Activated CD4-positive, alpha-beta T cell treated with anti-CD3 and anti-CD28 coated beads, Interleukin-2, Interleukin-6, amounts not matched to agents 100 ng/mL and 50 ng/mL, durations not matched to agents 16 hours and 8 hours (primary cell): ENCODE measurements around the gene HIF1AN.

Experiments
- DNase-seq: peaks from one replicate; pipeline ENCODE4 v3.0.0-alpha.2; 2020

The HIF1AN gene

DNA sequence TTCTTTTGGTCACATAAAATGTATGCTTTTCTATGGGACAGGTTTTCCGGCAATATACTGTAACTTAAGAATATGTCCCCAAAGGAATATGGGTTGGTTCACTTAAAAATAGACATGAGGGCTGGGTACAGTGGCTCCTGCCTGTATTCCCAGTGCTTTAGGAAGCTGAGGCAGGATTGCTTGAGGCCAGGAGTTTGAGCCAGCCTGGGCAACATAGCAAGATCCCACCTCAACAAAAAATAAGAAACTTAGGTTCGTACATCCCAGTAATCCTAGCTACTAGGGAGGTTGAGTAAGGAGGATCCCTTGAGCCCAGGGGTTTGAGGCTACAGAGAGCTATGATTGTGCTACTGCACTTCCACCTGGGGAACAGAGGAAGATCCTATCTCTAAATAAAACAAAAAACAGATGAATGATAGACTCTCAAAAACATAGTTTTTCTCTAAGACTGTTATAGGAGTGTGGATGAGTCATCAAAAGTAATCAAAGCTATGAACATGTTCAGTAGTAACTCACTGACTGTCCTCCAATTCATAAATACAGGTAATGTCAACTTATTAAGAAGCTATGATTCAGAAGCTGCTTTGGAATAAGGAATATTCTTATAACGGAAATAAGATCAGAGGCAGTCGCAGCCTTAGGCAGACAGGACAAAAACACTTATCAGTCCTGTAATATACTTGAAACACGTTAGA lies 13.5 kb upstream of the HIF1AN start:
- no peak for DNase-seq

DNA sequence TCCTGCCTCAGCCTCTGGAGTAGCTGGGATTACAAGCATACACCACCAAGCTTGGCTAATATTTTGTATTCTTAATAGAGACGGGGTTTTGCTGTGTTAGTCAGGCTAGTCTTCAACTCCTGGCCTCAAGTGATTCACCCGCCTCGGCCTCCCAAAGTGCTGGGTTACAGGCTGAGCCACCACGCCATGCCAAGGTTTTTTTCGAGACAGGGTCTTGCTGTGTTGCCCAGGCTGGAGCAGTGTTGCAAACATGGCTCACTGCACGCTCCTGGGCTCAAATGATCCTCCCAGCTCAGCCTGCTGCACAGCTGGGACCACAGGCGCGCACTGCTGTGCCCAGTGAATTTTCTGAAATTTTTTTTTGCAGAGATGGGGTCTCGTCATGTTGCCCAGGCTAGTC lies 12.8 kb upstream of the HIF1AN start:
- no peak for DNase-seq

DNA sequence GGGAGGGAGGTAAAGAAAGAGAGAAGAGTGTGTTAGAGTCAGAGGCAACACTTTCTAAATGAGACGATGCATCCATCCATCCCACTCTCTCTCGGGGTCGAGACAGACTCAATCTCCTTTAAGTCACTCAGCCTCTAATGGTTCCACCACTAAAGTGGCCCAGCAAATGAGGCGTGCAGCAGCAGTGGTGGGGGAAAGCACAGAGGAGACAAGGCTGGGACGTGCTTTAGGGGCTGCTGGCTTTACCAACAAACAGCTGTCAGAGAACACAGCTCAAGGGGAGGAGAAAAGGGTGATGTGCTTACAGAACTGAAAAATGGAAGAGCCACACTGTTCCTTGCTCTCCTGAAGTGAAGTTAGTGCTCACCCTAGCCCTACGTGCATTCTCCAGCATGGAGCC lies 11.5 kb upstream of the HIF1AN start:
- DNase-seq: no peak

DNA sequence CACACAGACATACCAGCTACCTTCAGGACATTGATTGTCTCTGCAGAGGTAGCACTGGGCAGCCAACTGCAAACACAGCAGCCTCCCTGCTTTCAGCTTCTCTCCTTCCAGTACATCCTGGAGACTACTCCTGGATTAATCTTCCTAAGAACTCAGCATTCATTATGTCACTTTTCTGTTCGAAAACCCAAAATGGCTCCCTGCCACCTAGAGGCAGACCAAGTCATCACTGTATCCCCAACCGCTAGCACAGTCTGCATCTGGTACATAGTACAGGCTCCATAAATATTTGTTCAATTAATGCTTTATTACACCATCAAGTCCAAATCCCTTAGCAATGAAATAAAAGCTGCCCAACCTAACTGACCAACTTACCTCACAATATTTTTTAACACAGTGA lies 11.1 kb upstream of the HIF1AN start:
- no peak for DNase-seq

DNA sequence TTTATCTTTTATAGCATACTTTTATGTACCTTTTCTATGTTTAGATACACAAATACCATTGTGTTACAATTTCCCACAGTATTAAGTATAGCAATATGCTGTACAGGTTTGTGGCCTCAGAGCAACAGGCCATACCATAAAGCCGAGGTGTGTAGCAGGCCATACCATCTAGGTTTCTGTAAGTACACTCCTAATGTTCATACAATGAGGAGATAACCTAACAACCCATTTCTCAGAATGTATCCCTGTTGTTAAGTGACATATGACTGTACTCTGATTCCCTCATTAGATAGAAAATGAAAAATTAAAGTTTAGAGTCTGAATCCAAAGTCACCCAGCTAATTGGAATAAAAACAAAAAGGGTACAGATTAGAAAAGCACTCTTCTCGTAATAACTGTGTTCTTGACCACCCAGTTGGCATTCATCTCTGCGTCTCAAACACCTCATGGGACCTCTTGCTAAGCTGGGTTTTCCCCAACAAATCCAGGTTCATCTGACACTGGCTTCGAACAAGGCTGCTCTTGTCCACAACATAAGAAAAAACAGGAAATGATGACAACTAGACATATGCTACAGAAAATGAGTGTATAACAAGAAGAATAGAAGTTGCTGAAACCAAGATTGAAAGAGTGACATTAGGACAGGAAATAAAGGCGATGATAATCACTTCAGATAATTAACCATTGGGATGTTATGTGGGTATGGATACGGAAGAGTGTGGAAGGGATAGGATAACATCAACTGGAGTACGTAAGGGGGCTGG lies 7.4 kb upstream of the HIF1AN start:
- peak; percentile 48 for DNase-seq

DNA sequence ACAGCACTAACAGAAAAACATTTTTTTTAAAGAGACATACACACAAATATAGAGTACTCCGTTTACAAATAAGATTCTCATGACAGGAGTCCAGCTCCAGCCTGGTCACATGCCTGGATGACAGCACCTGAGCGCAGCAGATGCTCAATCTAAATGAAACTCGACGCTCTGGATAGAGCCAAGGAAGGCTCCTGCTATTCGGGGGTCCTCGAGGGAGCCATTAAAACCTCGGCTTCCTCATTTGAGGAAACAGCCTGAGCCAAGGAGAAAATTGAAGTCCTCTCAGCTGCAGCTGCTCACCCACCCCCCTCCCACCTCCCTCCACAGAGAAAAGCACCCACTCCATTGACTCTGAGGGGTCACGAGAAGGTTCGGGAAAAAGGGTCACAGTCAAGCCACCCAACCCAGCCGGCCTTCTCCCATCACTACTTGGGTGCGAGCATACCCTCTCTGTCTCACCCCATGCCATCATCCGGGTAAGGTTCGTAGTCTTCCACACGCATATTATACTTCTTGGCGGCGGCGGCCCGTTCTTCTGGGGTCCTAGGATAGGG lies 6.7 kb upstream of the HIF1AN start:
- no peak for DNase-seq

DNA sequence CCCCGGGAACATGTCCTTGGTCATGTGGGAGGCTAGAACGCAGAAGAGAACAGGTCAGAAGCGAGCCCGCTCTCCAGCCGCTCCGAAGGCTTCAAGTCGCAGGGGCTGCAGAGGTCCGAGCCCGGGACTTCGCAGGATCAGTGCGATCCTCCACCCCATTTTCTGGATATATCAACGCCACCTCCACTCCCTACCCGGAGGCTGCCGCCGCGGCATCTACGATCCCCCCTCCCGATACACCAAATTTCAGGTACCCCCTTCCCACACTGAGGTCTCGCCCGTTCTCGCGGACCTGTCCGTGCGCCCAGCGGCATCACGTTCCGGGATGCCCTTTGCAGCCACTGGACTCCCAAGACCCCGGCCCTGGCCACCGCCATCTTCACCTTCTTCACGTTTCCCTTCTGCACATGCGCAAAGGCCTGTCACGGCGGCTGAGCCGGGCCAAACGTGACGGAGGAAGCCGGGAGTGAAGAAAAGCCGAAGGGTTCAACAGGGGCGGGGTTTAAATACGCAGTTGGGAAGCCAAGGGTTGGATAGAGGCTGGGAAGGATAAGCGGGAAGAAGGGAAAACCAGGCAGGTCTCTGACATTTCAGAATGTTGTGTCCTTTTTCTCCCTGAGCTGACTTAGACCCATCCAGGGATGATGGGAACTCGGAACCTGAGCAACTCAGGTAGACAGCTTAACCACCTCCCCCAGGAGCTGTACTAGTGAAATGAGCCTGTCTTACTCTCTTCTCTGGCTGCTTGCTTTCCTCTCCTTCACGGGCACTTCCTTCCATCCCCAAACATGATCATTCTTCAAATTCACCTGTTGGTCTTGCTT lies 6.1 kb upstream of the HIF1AN start, which contains the start of gene NDUFB8:
Gene NDUFB8, minus strand, starts transcription at position 397 of the 824 bp plus-strand sequence. Its CDS starts 20 bp downstream, at position 377.
- peak; percentile 94 for DNase-seq

DNA sequence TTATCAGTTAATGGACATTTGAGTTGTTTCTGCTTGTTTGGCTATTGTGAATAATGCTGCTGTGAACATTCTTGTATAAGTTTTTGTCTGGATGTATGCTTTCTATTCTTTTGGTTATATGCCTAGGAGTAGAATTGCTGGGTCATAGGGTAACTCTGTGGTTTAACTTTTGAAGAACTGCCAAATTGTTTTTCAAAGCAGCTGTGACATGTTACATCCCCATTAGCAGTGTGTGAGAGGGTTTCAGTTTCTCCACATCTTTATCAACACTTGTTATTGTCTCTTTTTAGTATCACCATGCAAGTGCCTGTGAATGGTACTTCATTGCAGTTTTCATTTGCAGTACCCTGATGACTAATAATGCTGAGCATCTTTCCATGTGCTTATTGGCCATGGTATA lies 4.0 kb upstream of the HIF1AN start:
- no peak for DNase-seq

DNA sequence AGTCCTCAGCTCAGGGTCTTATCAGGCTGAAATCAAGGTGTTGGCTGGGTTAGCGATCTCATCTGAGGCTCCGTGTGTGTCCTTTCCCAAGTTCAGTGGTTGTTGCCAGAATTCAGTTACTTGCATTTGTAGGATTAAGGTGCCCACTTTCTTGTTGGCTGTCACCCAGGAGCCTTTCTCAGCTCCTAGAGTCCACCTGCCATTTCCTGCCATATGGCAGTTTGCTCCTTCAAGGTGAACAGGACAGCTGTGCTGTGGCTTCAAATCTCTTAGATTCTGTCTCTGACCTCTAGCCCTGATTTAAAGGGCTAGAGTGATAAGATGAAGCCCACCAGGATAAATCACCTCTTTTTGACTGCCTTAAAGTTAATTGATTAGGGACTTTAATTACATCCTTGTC lies 1.0 kb upstream of the HIF1AN start:
- DNase-seq: no peak

DNA sequence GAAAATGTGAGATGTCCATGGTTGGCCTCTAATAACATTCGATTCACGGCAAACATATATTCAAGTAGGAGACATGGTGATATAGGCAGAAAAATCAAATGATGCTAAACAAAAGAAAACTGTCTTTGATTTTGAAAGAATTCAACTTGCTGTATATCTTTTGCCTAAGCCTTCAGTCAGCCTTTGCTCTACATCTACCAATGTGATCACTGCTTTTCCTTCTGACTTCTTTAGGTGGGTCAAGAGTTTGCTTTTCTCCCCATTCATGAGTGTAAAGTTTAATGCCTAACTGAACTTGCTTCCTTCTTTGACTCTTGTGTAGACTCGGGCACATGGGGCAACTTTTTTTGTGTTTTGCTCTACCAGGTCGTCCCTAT lies 417 bp upstream of the HIF1AN start:
- DNase-seq: no peak

DNA sequence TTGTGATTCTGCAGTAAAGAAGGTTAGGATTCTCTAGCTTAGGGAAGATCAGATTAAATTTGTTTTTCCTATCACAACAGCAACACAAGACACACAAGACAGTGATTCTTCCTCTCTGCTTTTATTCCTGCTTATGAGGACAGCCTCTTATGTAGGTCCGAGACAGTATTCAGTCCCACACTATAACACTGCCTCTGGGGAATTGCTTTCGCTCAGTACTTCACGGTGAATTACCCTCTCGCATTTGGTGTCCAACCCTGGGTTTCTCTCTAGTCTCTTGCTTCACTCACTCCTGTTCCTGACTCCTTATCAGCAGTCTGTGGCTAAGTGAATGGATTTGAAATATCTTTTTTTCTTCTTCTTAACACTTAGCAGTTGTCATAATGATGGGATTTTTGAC lies 1.7 kb downstream of the HIF1AN start:
- no peak for DNase-seq

DNA sequence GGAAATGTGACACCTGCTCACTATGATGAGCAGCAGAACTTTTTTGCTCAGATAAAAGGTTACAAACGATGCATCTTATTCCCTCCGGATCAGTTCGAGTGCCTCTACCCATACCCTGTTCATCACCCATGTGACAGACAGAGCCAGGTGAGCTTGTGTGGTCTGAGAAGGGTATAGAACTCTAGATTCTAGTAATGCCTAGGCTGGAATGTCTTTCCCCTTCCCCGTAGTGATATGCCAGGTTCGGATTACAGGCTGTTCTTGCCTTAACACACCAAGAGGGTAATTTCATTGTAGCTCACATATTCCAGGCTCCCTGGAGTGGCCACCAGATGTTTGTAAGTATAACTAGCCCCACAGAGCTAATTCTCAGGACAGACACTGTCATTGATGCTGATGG lies 9.2 kb downstream of the HIF1AN start:
- no peak for DNase-seq

DNA sequence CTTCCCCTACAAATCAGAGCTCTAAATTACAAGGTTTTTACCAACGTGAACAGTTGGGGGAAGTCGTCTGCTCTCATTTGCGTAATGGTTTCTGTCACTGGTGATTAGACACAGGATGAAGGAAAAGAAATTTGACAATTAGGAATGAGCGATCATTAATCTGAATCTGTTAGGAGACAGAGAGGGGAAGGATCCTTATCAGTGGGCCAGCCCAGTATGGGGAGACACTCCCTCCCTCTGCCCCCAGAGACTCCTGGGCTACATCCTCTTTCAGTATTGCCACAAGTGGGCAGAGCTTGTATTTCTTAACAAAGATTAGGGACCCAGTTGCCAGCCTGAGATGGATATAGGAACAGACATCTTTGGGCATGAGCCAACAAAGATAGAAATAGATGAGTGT lies 15.5 kb downstream of the HIF1AN start:
- no peak for DNase-seq

DNA sequence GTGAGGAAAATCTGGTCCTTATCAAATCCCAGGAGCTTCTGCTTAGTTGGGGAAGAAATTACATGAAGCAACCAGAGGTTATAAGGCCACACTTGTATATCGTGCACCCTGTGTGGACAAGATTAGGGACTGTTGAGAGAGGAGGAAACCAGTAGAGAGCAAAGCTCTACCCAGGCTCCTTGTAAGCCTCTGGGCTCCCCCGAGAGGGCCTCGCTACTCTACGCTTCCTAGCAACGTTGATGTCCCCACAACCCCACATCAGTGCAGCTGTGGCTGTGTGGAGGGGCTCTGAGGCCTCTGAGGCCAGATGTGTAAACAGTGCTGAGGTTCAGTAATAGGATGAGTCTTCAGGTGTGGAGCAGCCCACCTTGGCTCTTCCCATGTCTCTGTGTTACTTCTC lies 16.0 kb downstream of the HIF1AN start:
- no peak for DNase-seq

DNA sequence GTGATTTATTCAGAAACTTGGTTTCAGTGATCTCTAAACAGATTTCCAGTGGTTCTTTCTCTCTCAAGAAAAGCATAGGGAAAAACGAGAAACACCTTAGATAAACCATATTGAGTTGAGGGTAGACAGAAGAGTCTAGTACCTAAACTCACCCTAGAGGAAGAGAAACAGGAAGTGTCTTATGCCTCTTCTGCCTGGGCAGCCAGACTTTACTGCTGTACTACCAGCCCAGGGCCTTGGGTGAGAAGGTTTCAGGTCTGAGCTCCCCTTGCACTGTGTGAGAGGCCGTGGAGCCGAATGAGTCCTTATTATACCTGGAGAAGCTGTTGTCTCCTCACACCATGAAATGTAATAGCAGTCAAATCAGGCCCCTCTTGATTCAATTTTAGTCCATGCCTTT lies 18.2 kb downstream of the HIF1AN start:
- DNase-seq: no peak

DNA sequence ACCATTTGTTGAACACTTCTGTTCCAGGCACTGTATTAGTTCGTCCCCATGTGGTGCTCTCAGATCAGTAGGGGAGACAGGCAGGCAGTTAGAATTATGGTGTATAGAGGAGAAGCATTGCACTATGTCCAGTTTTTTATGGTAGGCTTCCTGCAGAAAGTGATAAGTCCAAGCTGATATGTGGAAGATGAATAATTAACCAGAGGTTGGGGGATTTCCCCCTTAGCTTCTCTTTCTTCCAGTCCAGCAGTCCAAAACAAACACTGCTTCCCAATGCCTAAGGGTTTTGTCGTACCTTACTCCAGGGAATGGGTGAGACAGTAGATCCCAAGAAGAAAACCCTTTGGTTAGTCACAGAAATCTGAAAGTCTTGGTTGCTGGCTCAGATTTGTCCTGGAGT lies 19.2 kb downstream of the HIF1AN start:
- DNase-seq: no peak

DNA sequence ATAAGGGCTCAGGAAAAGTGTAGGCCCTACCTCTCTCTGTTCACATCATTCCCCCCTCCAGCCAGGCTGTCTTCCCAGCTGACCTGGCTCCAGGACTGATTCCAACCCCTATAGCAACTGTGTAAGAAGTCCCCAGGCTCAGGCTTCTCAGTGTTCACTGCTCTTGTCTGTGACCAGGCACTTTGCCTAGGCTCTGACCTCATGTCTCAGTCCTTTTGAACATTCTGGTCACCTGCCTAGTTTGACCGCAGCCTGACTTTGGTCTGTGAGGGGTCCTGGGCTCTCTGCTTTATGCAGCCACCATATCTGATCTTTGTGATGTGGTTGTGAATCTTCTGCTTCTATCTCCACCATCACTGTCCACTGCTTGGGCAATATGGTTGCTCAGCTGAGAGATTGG lies 24.5 kb downstream of the HIF1AN start:
- DNase-seq: no peak

DNA sequence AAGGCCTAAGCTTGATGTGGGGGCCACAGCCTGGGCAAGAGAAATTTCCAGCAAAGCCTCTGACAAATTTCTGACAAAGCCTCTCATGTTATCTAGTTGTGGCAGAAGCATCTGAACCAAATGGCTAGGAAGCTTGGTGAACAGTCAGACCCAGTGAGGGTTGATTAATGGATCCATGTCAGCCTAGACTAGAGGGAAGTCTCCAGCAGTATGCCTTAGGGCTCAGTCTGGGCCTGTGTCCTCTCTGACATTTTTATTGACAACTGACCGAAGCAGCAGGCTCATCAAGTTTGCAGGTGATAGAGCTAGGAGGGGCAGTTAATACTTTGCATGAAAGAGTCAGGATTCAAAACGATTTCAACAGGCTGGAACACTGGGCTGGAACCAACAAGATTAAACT lies 25.3 kb downstream of the HIF1AN start:
- no peak for DNase-seq

DNA sequence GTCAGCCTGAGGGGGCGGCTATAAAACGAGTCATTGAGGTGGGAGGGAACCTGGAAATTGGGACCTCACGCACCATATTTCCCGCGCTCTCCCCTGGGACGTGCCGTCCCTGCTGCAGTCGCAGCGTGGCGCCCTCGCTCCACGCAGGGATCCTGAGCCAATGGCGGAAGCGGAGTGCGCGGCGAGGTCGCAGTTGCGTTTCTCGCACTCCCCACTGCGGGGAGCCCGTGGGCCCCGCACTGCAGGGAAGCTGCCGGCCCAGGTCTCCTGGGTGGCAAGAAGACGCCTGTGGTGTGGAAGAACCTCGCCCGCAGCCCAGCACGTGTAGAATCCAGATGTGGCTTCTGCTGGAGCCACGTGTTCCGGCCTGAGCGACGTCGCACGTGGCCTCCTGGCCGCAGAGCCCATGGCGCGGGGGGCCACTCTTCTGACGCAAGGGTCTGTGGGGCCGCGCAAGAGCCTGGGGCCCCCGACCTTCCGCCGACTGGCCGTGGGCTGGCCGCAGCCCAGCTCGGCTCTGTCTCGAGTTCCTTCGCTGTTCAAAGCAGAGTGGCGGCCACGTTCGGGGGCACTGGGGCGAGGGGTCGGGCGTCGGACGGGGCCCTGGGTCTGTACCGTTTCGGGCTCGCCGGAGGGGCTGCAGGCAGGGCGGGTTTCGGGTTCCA lies 26.4 kb downstream of the HIF1AN start:
- peak; percentile 85 for DNase-seq

DNA sequence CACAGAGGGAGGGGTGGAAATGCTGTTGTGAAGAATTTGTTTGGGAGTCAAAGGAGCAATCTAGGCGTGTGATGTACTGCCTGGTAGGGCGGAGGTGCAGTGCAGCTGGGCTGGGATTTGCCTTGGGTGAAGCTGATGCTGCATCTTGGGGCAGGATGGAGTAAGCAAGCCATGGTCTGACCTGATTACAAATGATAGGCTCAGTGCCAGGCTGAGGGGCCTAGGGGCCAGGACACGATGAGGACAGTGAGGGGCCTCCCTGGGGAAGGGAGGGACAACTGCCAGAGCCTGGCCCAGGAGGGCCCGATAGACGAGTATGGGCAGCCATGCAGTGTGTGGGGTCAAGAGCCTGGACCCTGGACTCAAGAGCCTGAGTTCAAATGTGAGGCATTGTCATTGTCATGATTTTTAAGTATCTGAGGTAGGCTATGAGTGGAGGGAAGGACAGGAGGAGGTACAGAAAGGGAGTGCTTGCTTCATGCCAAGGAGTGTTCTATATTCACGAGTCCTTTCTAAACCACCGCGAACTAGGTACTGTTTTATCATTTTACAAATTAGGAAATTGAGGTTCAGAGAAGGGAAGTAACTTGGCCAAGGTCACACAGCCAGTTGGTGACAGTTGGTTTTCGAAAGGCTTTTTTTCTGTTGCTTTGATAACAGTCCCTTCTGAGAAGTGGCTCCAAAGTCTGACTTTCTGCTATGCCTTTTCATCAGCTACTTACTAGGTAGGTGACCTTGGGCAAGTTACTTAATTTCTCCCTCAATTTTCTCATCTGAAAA lies 29.7 kb downstream of the HIF1AN start:
- no peak for DNase-seq

DNA sequence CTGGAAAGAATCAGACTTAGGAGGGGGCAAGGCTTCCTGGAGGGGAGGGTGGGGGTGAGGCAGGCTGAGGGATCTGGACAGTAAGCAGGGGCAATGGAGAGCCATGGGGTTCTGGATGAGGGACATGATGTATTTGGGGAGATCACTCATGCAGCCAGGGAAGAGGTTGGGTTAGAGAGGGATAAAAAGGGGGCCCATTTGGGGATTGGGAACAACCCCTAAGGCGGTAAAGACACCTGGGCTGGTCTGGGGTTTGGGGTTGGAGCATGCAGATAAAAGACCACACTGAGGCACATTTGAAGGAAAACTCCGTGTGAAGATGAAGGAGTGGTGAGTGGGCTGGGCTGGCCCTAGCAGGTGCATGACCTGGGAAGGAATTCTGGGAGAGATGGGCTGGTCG lies 30.8 kb downstream of the HIF1AN start:
- DNase-seq: no peak

DNA sequence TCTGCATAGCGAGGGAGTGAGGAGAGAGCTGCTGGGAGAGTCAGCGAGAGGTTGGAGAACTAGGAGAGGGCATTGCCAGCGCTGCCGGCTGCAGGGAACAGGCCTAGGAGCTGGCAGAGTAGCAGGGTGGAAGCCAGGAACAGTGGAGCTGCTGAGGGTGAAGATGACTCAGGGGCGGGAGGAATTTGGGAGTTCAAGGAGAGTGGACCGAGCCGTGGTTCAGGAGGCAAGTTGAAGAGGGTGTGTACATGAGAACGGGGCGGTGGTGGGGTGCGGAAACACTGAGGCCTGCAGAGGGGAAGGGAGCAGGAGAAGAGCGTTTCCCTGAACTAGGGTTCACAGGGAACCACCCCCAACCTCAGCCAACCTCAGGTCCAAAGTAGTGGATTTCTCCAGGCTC lies 31.5 kb downstream of the HIF1AN start:
- no peak for DNase-seq
